ENCODE measurements around the gene FLT1. TPM values are rescaled to one million over a fixed set of nuclear protein-coding genes. Genes with fewer than 3 reads are reported as not detected.

FLT1 gene
- total and polyA plus RNA-seq, 2 donors (not counting 1 experiment from before 2014, with no cell fraction given): 1.3 to 2.5 TPM

- H3K27me3 ChIP-seq (ENCODE audit: control insufficient read depth, insufficient read depth, low read length): no peaks in the 10 kb centered on the region
Measured at GRCh38 chr13:28258417-28258816, 236.5 kb downstream of the FLT1 start.

GRCh38 chr13:28257305-28257704 lies 237.6 kb downstream of the FLT1 start:
- no peak overlapping the region for H3K4me2 ChIP-seq (ENCODE audit: extremely low read depth, insufficient read depth, low read length)
- no peaks in the 10 kb centered on the region for H3K4me1 ChIP-seq (ENCODE audit: control insufficient read depth, extremely low read depth, insufficient read depth, low read length)
- H2AFZ ChIP-seq (ENCODE audit: low read length): no peak overlapping the region
- no peak overlapping the region for H3K9ac ChIP-seq (ENCODE audit: insufficient read depth, low read length)
- no peaks in the 10 kb centered on the region for H3K79me2 ChIP-seq (ENCODE audit: control insufficient read depth, insufficient read depth, low read length)
- no peak overlapping the region for H3K4me3 ChIP-seq (replicated peaks in 1 of 4; ENCODE audit: control extremely low read depth in 1 of 4, insufficient read depth in 1 of 4, low read depth in 3 of 4, low read length in 4 of 4)
- TF ChIP-seq EZH2 (IDR thresholded peaks at IDR 0.05; ENCODE audit: low read length, missing control alignments): no peak
- TF ChIP-seq CTCF (conservative IDR thresholded peaks at IDR 0.05 in 1 of 2, IDR thresholded peaks at IDR 0.05 in 1 of 2; ENCODE audit: low read depth in 1 of 2, low read length in 2 of 2): no peak
- no peaks in the 10 kb centered on the region for H4K20me1 ChIP-seq (ENCODE audit: control insufficient read depth, extremely low read depth, insufficient read depth, low read length)
- no peaks in the 10 kb centered on the region for H3K36me3 ChIP-seq (ENCODE audit: control insufficient read depth, insufficient read depth, low read length)
- no peaks in the 10 kb centered on the region for H3K27me3 ChIP-seq (ENCODE audit: control insufficient read depth, insufficient read depth, low read length)
- no peak overlapping the region for H3K27ac ChIP-seq (ENCODE audit: insufficient read depth, low read length)
- H3K9me3 ChIP-seq (ENCODE audit: control insufficient read depth, insufficient read depth, low read depth, low read length): no peaks in the 10 kb centered on the region
- DNase-seq (ENCODE audit: low read depth in 2 of 2): no peak

More at GRCh38 chr13:28258417-28258816, 236.5 kb downstream of the FLT1 start:
- no peaks in the 10 kb centered on the region for H3K79me2 ChIP-seq (ENCODE audit: control insufficient read depth, insufficient read depth, low read length)
- H3K4me3 ChIP-seq (replicated peaks in 1 of 4; ENCODE audit: control extremely low read depth in 1 of 4, insufficient read depth in 1 of 4, low read depth in 3 of 4, low read length in 4 of 4): no peak overlapping the region
- H4K20me1 ChIP-seq (ENCODE audit: control insufficient read depth, extremely low read depth, insufficient read depth, low read length): no peaks in the 10 kb centered on the region
- no peaks in the 10 kb centered on the region for H3K9me3 ChIP-seq (ENCODE audit: control insufficient read depth, insufficient read depth, low read depth, low read length)
- no peaks in the 10 kb centered on the region for H3K36me3 ChIP-seq (ENCODE audit: control insufficient read depth, insufficient read depth, low read length)
- H3K9ac ChIP-seq (ENCODE audit: insufficient read depth, low read length): no peak overlapping the region
- no peaks in the 10 kb centered on the region for H3K4me1 ChIP-seq (ENCODE audit: control insufficient read depth, extremely low read depth, insufficient read depth, low read length)
- TF ChIP-seq CTCF (conservative IDR thresholded peaks at IDR 0.05 in 1 of 2, IDR thresholded peaks at IDR 0.05 in 1 of 2; ENCODE audit: low read depth in 1 of 2, low read length in 2 of 2) (no peak), EZH2 (IDR thresholded peaks at IDR 0.05; ENCODE audit: low read length, missing control alignments) (no peak)
- no peak for DNase-seq (ENCODE audit: low read depth in 2 of 2)
- no peak overlapping the region for H2AFZ ChIP-seq (ENCODE audit: low read length)
- no peak overlapping the region for H3K27ac ChIP-seq (ENCODE audit: insufficient read depth, low read length)
- H3K4me2 ChIP-seq (ENCODE audit: extremely low read depth, insufficient read depth, low read length): no peak overlapping the region

- no peak overlapping the region for H3K9ac ChIP-seq (ENCODE audit: insufficient read depth, low read length)
- no peak overlapping the region for H3K27ac ChIP-seq (ENCODE audit: insufficient read depth, low read length)
- H3K4me2 ChIP-seq (ENCODE audit: extremely low read depth, insufficient read depth, low read length): no peak overlapping the region
- no peak overlapping the region for H2AFZ ChIP-seq (ENCODE audit: low read length)
- DNase-seq (ENCODE audit: low read depth in 2 of 2): no peak
- no peaks in the 10 kb centered on the region for H3K36me3 ChIP-seq (ENCODE audit: control insufficient read depth, insufficient read depth, low read length)
- no peaks in the 10 kb centered on the region for H3K9me3 ChIP-seq (ENCODE audit: control insufficient read depth, insufficient read depth, low read depth, low read length)
- H3K4me3 ChIP-seq (replicated peaks in 1 of 4; ENCODE audit: control extremely low read depth in 1 of 4, insufficient read depth in 1 of 4, low read depth in 3 of 4, low read length in 4 of 4): no peak overlapping the region
- TF ChIP-seq EZH2 (IDR thresholded peaks at IDR 0.05; ENCODE audit: low read length, missing control alignments): no peak
- no peak for TF ChIP-seq CTCF (conservative IDR thresholded peaks at IDR 0.05 in 1 of 2, IDR thresholded peaks at IDR 0.05 in 1 of 2; ENCODE audit: low read depth in 1 of 2, low read length in 2 of 2)
- H4K20me1 ChIP-seq (ENCODE audit: control insufficient read depth, extremely low read depth, insufficient read depth, low read length): no peaks in the 10 kb centered on the region
- no peaks in the 10 kb centered on the region for H3K27me3 ChIP-seq (ENCODE audit: control insufficient read depth, insufficient read depth, low read length)
- H3K4me1 ChIP-seq (ENCODE audit: control insufficient read depth, extremely low read depth, insufficient read depth, low read length): no peaks in the 10 kb centered on the region
- H3K79me2 ChIP-seq (ENCODE audit: control insufficient read depth, insufficient read depth, low read length): no peaks in the 10 kb centered on the region
Measured at GRCh38 chr13:28252547-28252946, 242.4 kb downstream of the FLT1 start.

All from fibroblast of lung (primary cell).